Measurements from ENCODE around the gene SOX18.

GRCh38 chr20:64083804-64084684 lies 34.6 kb upstream of the SOX18 start, which contains the start of gene LKAAEAR1:
- TF ChIP-seq TAF1 (IDR thresholded peaks at IDR 0.05; ENCODE audit: borderline replicate concordance, insufficient read depth, low read length) (no peak), POLR2AphosphoS5 (IDR thresholded peaks at IDR 0.05; ENCODE audit: low read depth, low read length) (no peak), SIN3A (IDR thresholded peaks at IDR 0.05; ENCODE audit: borderline replicate concordance, insufficient read depth, low read length) (no peak)
